Heart left ventricle (tissue), 16 donors: ENCODE results near the gene DNAI1. TPM values are rescaled to one million over a fixed set of nuclear protein-coding genes. Genes with fewer than 3 reads are reported as not detected.

Experiments
- ATAC-seq, 4 donors: fragments of 200-7000 bp; cut with Tn5 transposase; one replicate each; pipeline ENCODE4 v1.9.1; 2020 to 2022; ENCODE audit warnings: moderate library complexity in 4 of 4, mild to moderate bottlenecking in 3 of 4, moderate number of reproducible peaks in 1 of 4
- DNase-seq, 5 donors: peaks; one replicate each; pipeline ENCODE4 v3.0.0-alpha.2; 2020
- H3K27ac ChIP-seq, 12 donors: fragments of 200-600 bp; sonication (generic) in 4 of 12; one replicate each; pipeline versions ENCODE4 v1.5.0 to v1.8.0; 2016 to 2022; ENCODE audit warnings: mild to moderate bottlenecking in 2 of 12
- H3K27me3 ChIP-seq, 9 donors: fragments of 200-600 bp; sonication (generic) in 2 of 9; one replicate each; pipeline versions ENCODE4 v1.5.1 to v1.8.0; 2016 to 2022; ENCODE audit warnings: mild to moderate bottlenecking in 3 of 9
- H3K36me3 ChIP-seq, 9 donors: fragments of 200-600 bp; sonication (generic) in 2 of 9; one replicate each; pipeline versions ENCODE4 v1.5.0 to v1.8.0; 2018 to 2022; ENCODE audit warnings: mild to moderate bottlenecking in 2 of 9
- H3K4me1 ChIP-seq, 12 donors: fragments of 200-600 bp; sonication (generic) in 4 of 12; one replicate each; pipeline versions ENCODE4 v1.5.0 to v1.8.0; 2016 to 2022; ENCODE audit warnings: mild to moderate bottlenecking in 3 of 12
- H3K4me3 ChIP-seq, 12 donors: fragments of 200-600 bp; sonication (generic) in 4 of 12; one replicate each; pipeline versions ENCODE4 v1.5.0 to v1.8.0; 2017 to 2022; ENCODE audit warnings: mild to moderate bottlenecking in 9 of 12, moderate library complexity in 4 of 12
- H3K9me3 ChIP-seq, 12 donors: fragments of 200-600 bp; sonication (generic) in 4 of 12; one replicate each; pipeline versions ENCODE4 v1.5.0 to v1.8.0; 2016 to 2022; ENCODE audit warnings: mild to moderate bottlenecking in 1 of 12
- CTCF ChIP-seq, 12 donors: fragments of 200-600 bp; sonication (generic) in 4 of 12; IDR thresholded peaks; one replicate each; pipeline versions ENCODE4 v1.5.0 to v1.8.0; 2018 to 2022; ENCODE audit warnings: antibody characterized with exemption in 12 of 12, mild to moderate bottlenecking in 5 of 12
- POLR2A ChIP-seq, 2 donors: fragments of 450-650 bp; IDR thresholded peaks; one replicate each; pipeline ENCODE4 v1.6.1; 2017; ENCODE audit warnings: antibody characterized with exemption in 2 of 2, mild to moderate bottlenecking in 2 of 2, moderate library complexity in 2 of 2
- WGBS, 4 donors: extraction: QIAGEN DNeasy Blood & Tissue Kit in 2 of 4; methylation state at CpG; one replicate each; pipeline versions ENCODE4 v1.1.5 to v1.1.7; 2013 to 2018; 5-methylcytosine and 5-hydroxymethylcytosine counted together
- intact Hi-C, 10 donors: fragments of 100-400 bp; cut with DNase I; formaldehyde crosslinking; loops; one replicate each; pipeline versions ENCODE4 v1.11.1 to v1.14.2; 2022
- polyA plus RNA-seq, 2 donors: library from polyadenylated mRNA; stranded (reverse); fragments of 200-250 nt; gene quantifications; one replicate each; pipeline ENCODE4 v1.2.3, GENCODE V29; 2013
- total RNA-seq, 9 donors: library from RNA; depleted of rRNA in 2 of 9; stranded (reverse); fragments of >200 nt in 2 of 9; fragmentation: NEBNext Ultra II Directional in 3 of 9; extraction: Animal tissue kit (Norgen Biotek cat#: 25700) in 3 of 9; gene quantifications; one replicate each; pipeline versions ENCODE4 v1.1.0 to v1.2.4, GENCODE V29; 2016 to 2023
- donor health status: ischemic (EF 13 %, LVEDD 7.1; RV severe dilation, severe dysfunction).
- donor health status: healthy with polysubstance abuse.
- donor health status: DM: no; HTN: yes; CAD: no.
- donor health status: DM: no; HTN: no; CAD: no.
- donor health status: ischemic (EF 25% LVEDD 6.9; RV normal size, moderate dysfunction).
- donor health status: ischemic (EF 25% LVEDD 5.7; RV mildly dilated, moderate dysfunction).
- donor health status: healthy.
- donor health status: DM: yes; HTN: yes; CAD: no.
- donor health status: ischemic (EF 35%, LVEDD 5.7; RV mildly dilated, moderate dysfunction).
- donor health status: nonischemic (EF 11% LVEDD 7.7; RV severe dilation, severe dysfunction).
- donor health status: DM: yes; HTN: yes; CAD: no.
- donor health status: PGD.
- donor health status: ischemic (EF 29% LVEDD 5.4; RV normal size, mild dysfunction).
- donor health status: nonischemic (EF 23%, LVEDD 6.1; RV moderate dilation, normal function).

DNAI1 gene
- total and polyA plus RNA-seq, 11 donors, result 0.36 to 0.86 (median 0.43) TPM; not detected in 8

- DNase-seq (no peak), ATAC-seq (no peak)
- H3K27me3 ChIP-seq, result no peaks in the 10 kb centered on the region
- WGBS, 4 donors, result 84 to 90% (median 86%) methylated on average over 5 of the region's 5 CpGs
- no peak overlapping the region for H3K4me3 ChIP-seq
- H3K9me3 ChIP-seq, result no peaks in the 10 kb centered on the region
- H3K36me3 ChIP-seq, result peaks cover 0 to 15% (median 5%) of the 10 kb centered on the region in 9 donors
- intact Hi-C loops, result no loop called here
- TF ChIP-seq CTCF (IDR thresholded peaks at IDR 0.05) (no peak), POLR2A (IDR thresholded peaks at IDR 0.05) (no peak)
- peaks cover under 1 to 29% (median 13%) of the 10 kb centered on the region in 12 donors for H3K4me1 ChIP-seq
- H3K27ac ChIP-seq, result no peak overlapping the region
These were observed 32.1 kb upstream of the DNAI1 start for GRCh38 chr9:34426347-34427074.

GRCh38 chr9:34428325-34428958, 30.2 kb upstream of the DNAI1 start:
- no peak for TF ChIP-seq POLR2A (IDR thresholded peaks at IDR 0.05)
- no peak for TF ChIP-seq CTCF (IDR thresholded peaks at IDR 0.05)
- Histone ChIP-seq H3K4me1 (peaks cover 6 to 38% (median 17%) of the 10 kb centered on the region in 12 donors), H3K9me3 (no peaks in the 10 kb centered on the region), H3K27ac (no peak overlapping the region), H3K36me3 (peaks cover 0 to 15% (median 5%) of the 10 kb centered on the region in 9 donors), H3K27me3 (no peaks in the 10 kb centered on the region), H3K4me3 (no peak overlapping the region)
- DNase-seq (no peak), ATAC-seq (no peak)
- intact Hi-C loops, result no loop called here
- WGBS, 4 donors, result 56 to 91% (median 88%) methylated on average over 2 of the region's 2 CpGs

GRCh38 chr9:34430843-34431437, 27.7 kb upstream of the DNAI1 start:
- H3K27ac ChIP-seq, result peak overlapping the region in 1 of 12 donors; percentile 39
- no peak overlapping the region for H3K4me3 ChIP-seq
- ATAC-seq (peak; percentile 96 to 98 (median 98)), DNase-seq (peak; percentile 80 to 90 (median 84))
- H3K4me1 ChIP-seq, result peaks cover 6 to 38% (median 19%) of the 10 kb centered on the region in 12 donors
- H3K27me3 ChIP-seq, result no peaks in the 10 kb centered on the region
- no peaks in the 10 kb centered on the region for H3K9me3 ChIP-seq
- intact Hi-C loops, result loop anchor here in 6 of 10 donors (5.0 to 10.0 kb wide), 6 partner anchors 34 to 174 kb away; a partner anchor contains a TSS
- WGBS, 4 donors, result 3 to 11% (median 9%) methylated on average over 4 of the region's 4 CpGs
- H3K36me3 ChIP-seq, result peaks cover 0 to 15% (median 5%) of the 10 kb centered on the region in 9 donors
- TF ChIP-seq CTCF (IDR thresholded peaks at IDR 0.05) (no peak), POLR2A (IDR thresholded peaks at IDR 0.05) (no peak)

- DNase-seq (peak in 1 of 5 donors; percentile 41), ATAC-seq (no peak)
- intact Hi-C loops, result loop anchor here in 6 of 10 donors (5.0 to 10.0 kb wide), 6 partner anchors 34 to 173 kb away; a partner anchor contains a TSS
- Histone ChIP-seq H3K27ac (peak overlapping the region in 1 of 12 donors; percentile 39), H3K4me1 (peaks cover 6 to 39% (median 19%) of the 10 kb centered on the region in 12 donors), H3K27me3 (no peaks in the 10 kb centered on the region), H3K9me3 (no peaks in the 10 kb centered on the region), H3K36me3 (peaks cover 0 to 15% (median 5%) of the 10 kb centered on the region in 9 donors), H3K4me3 (no peak overlapping the region)
- WGBS, 4 donors, result 72 to 82% (median 73%) methylated on average over 2 of the region's 2 CpGs
- TF ChIP-seq CTCF (IDR thresholded peaks at IDR 0.05) (no peak), POLR2A (IDR thresholded peaks at IDR 0.05) (no peak)
These were observed 26.9 kb upstream of the DNAI1 start for GRCh38 chr9:34431667-34432066.
